Measurements from ENCODE around the gene FFAR4. TPM values are rescaled to one million over a fixed set of nuclear protein-coding genes. Genes with fewer than 3 reads are reported as not detected.

FFAR4 gene
- total and polyA plus RNA-seq, 2 donors (not counting 1 experiment from before 2014, with no cell fraction given): not detected

DNA sequence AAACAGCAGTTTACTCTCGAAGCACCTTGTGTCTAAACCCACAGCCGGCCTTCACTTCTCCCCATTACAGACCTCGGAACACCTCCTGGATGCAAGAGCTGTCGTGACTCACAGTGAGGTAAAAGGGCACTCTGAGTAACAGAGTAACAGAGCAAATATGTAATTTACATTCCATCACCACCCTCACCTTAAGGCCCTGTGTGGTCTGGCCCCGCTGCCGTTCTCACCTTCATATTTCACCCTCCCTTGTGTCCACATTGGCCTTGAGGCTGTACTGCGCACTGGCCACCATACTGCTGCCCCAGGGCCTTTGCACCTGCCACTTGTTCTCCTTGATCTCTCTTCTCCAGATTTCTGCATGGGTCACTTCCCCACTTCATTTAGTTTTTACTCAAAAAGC, 12.6 kb downstream of the FFAR4 start:
- Histone ChIP-seq H3K9me3 (ENCODE audit: control insufficient read depth, insufficient read depth, low read depth, low read length) (no peaks in the 10 kb centered on the region), H4K20me1 (ENCODE audit: control insufficient read depth, extremely low read depth, insufficient read depth, low read length) (no peaks in the 10 kb centered on the region), H2AFZ (ENCODE audit: low read length) (no peak overlapping the region), H3K9ac (ENCODE audit: insufficient read depth, low read length) (no peak overlapping the region), H3K79me2 (ENCODE audit: control insufficient read depth, insufficient read depth, low read length) (no peaks in the 10 kb centered on the region), H3K36me3 (ENCODE audit: control insufficient read depth, insufficient read depth, low read length) (no peaks in the 10 kb centered on the region), H3K4me2 (ENCODE audit: extremely low read depth, insufficient read depth, low read length) (no peak overlapping the region), H3K4me1 (ENCODE audit: control insufficient read depth, extremely low read depth, insufficient read depth, low read length) (no peaks in the 10 kb centered on the region), H3K27ac (ENCODE audit: insufficient read depth, low read length) (no peak overlapping the region), H3K4me3 (replicated peaks in 1 of 4; ENCODE audit: control extremely low read depth in 1 of 4, insufficient read depth in 1 of 4, low read depth in 3 of 4, low read length in 4 of 4) (no peak overlapping the region), H3K27me3 (ENCODE audit: control insufficient read depth, insufficient read depth, low read length) (no peaks in the 10 kb centered on the region)
- DNase-seq (ENCODE audit: low read depth in 2 of 2): peak in 1 of 2 donors; percentile 43
- no peak for TF ChIP-seq EZH2 (IDR thresholded peaks at IDR 0.05; ENCODE audit: low read length, missing control alignments)
- TF ChIP-seq, protein P1, sequence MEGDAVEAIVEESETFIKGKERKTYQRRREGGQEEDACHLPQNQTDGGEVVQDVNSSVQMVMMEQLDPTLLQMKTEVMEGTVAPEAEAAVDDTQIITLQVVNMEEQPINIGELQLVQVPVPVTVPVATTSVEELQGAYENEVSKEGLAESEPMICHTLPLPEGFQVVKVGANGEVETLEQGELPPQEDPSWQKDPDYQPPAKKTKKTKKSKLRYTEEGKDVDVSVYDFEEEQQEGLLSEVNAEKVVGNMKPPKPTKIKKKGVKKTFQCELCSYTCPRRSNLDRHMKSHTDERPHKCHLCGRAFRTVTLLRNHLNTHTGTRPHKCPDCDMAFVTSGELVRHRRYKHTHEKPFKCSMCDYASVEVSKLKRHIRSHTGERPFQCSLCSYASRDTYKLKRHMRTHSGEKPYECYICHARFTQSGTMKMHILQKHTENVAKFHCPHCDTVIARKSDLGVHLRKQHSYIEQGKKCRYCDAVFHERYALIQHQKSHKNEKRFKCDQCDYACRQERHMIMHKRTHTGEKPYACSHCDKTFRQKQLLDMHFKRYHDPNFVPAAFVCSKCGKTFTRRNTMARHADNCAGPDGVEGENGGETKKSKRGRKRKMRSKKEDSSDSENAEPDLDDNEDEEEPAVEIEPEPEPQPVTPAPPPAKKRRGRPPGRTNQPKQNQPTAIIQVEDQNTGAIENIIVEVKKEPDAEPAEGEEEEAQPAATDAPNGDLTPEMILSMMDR (conservative IDR thresholded peaks at IDR 0.05 in 1 of 2, IDR thresholded peaks at IDR 0.05 in 1 of 2; ENCODE audit: low read depth in 1 of 2, low read length in 2 of 2): no peak

DNA sequence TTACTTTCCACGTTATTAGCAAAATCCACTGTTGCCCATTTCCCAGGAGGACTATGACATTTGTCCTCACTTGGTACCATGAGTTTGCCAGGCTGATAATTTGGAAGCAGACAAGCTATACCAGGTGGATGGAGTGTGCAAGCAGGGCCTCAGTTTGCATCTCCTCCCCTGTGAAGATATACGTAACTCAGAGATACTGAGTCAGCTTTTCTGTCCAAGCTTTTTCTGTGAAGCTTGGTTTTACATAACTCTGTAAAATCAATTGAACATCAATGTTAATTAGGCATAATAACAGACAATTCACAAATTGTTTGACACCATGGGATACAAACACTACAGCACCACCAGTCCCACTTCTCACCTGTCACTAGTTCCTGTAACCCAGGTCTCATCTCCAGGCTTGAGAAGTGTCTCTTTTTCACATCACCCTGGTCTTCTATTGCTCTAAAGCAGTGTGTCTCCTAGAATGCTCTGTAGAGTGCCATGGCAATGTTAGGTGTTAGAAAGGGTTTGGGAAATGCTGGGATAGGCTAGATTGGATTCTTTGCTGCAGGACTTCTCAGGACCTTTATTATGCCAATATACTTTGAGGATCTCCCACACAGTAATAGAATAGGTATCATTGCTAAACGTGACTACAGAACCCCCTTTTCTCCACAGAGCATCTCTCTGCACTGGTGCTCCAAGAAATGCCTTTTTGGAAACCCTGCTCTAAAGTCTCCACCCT, 13.7 kb downstream of the FFAR4 start:
- Histone ChIP-seq H3K27ac (ENCODE audit: insufficient read depth, low read length) (no peak overlapping the region), H3K9ac (ENCODE audit: insufficient read depth, low read length) (no peak overlapping the region), H3K36me3 (ENCODE audit: control insufficient read depth, insufficient read depth, low read length) (no peaks in the 10 kb centered on the region), H4K20me1 (ENCODE audit: control insufficient read depth, extremely low read depth, insufficient read depth, low read length) (no peaks in the 10 kb centered on the region), H3K4me3 (replicated peaks in 1 of 4; ENCODE audit: control extremely low read depth in 1 of 4, insufficient read depth in 1 of 4, low read depth in 3 of 4, low read length in 4 of 4) (no peak overlapping the region), H3K4me1 (ENCODE audit: control insufficient read depth, extremely low read depth, insufficient read depth, low read length) (no peaks in the 10 kb centered on the region), H3K9me3 (ENCODE audit: control insufficient read depth, insufficient read depth, low read depth, low read length) (no peaks in the 10 kb centered on the region), H2AFZ (ENCODE audit: low read length) (no peak overlapping the region), H3K27me3 (ENCODE audit: control insufficient read depth, insufficient read depth, low read length) (no peaks in the 10 kb centered on the region), H3K4me2 (ENCODE audit: extremely low read depth, insufficient read depth, low read length) (no peak overlapping the region), H3K79me2 (ENCODE audit: control insufficient read depth, insufficient read depth, low read length) (no peaks in the 10 kb centered on the region)
- no peak for DNase-seq (ENCODE audit: low read depth in 2 of 2)
- no peak for TF ChIP-seq EZH2 (IDR thresholded peaks at IDR 0.05; ENCODE audit: low read length, missing control alignments)
- TF ChIP-seq, protein P1 (conservative IDR thresholded peaks at IDR 0.05 in 1 of 2, IDR thresholded peaks at IDR 0.05 in 1 of 2; ENCODE audit: low read depth in 1 of 2, low read length in 2 of 2): no peak

DNA sequence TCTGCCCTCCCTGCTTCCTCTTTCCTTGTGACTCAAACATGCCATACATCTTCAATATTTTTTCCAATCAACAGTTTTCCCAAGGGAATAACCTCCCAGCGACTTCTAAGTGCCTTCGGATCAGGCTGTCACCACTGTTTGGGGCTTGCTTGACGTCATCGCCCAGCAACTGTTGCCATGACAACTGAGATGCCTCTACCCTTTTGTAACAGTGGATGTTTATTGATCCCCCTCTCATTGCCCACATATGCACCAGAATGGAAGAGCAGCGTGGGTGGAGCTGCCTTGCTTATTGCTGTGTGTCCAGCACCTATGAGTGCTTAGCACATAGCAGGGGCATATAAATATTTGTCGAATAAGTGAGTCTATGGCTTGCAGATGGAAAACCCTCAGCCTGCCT, 14.4 kb downstream of the FFAR4 start:
- Histone ChIP-seq H3K4me3 (replicated peaks in 1 of 4; ENCODE audit: control extremely low read depth in 1 of 4, insufficient read depth in 1 of 4, low read depth in 3 of 4, low read length in 4 of 4) (no peak overlapping the region), H3K9me3 (ENCODE audit: control insufficient read depth, insufficient read depth, low read depth, low read length) (no peaks in the 10 kb centered on the region), H3K9ac (ENCODE audit: insufficient read depth, low read length) (no peak overlapping the region), H4K20me1 (ENCODE audit: control insufficient read depth, extremely low read depth, insufficient read depth, low read length) (no peaks in the 10 kb centered on the region), H3K4me2 (ENCODE audit: extremely low read depth, insufficient read depth, low read length) (no peak overlapping the region), H3K4me1 (ENCODE audit: control insufficient read depth, extremely low read depth, insufficient read depth, low read length) (no peaks in the 10 kb centered on the region), H3K27ac (ENCODE audit: insufficient read depth, low read length) (no peak overlapping the region), H2AFZ (ENCODE audit: low read length) (no peak overlapping the region), H3K36me3 (ENCODE audit: control insufficient read depth, insufficient read depth, low read length) (no peaks in the 10 kb centered on the region), H3K79me2 (ENCODE audit: control insufficient read depth, insufficient read depth, low read length) (no peaks in the 10 kb centered on the region), H3K27me3 (ENCODE audit: control insufficient read depth, insufficient read depth, low read length) (no peaks in the 10 kb centered on the region)
- TF ChIP-seq, protein P1 (conservative IDR thresholded peaks at IDR 0.05 in 1 of 2, IDR thresholded peaks at IDR 0.05 in 1 of 2; ENCODE audit: low read depth in 1 of 2, low read length in 2 of 2): no peak
- no peak for TF ChIP-seq EZH2 (IDR thresholded peaks at IDR 0.05; ENCODE audit: low read length, missing control alignments)
- DNase-seq (ENCODE audit: low read depth in 2 of 2): peak; percentile 18 to 20

Data from fibroblast of lung (primary cell).